ENCODE results near the gene EIF3I. TPM values are rescaled to one million over a fixed set of nuclear protein-coding genes. Genes with fewer than 3 reads are reported as not detected.
A peak's percentile ranks its signal among the peaks of the same experiment; 100 is the strongest.

The EIF3I gene
- total and polyA plus RNA-seq, 12 donors = 90.3 to 342 (median 106) TPM

DNA sequence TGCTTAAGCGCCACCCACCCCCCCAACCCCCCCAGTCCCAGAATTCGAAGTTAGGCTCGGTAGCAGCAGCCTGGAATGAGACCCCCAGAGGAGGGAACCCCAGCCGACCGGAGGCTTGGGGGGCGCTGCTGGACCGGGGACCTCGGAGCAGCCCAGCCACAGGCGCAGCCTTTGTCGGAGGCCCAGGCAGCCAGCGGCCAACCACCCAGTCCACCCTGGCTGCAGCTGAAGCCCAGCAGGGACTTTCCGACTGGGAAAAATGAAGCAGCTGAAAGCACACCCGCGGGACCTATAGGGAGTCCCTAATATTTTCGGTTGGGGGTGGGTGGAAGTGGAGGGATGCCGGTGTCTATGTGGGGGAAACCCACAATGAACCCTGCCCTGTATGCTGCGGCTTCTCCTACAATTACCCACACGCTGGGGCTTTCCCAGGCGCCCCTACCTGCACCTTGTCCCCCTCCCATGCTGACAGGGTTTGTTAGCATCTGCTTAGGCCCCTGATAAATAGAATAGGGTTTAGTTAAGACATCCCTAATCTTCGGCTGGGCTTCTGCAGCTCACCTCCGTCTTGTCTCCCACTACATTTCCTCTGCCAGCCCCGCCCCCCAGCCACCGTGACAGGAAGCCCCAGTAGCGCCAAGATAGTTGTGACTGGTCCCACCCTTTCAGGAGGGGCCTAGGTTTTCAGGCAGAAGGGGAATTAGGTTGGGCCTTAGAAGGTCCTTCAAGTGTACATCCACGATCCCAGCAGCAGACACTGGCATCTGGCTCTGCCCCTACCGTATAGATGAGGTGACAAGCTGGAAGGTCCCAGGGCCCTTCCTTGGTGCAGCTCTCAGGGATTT is 21.0 kb upstream of the EIF3I start:
- Histone ChIP-seq H3K4me3 (peak overlapping the region; percentile 47 to 75 (median 62)), H3K9me3 (no peaks in the 10 kb centered on the region), H3K27me3 (no peaks in the 10 kb centered on the region), H3K4me1 (peaks cover 18 to 58% (median 47%) of the 10 kb centered on the region in 9 donors), H3K36me3 (peaks cover 0 to 30% (median 8%) of the 10 kb centered on the region in 9 donors), H3K27ac (peak overlapping the region in 9 of 10 donors; percentile 81 to 93 (median 86))
- ATAC-seq = peak; percentile 37 to 71 (median 62)
- peak; percentile 70 to 86 for DNase-seq
- peak in 3 of 9 donors; percentile 6 to 34 (median 32) for TF ChIP-seq CTCF (IDR thresholded peaks at IDR 0.05)
- WGBS, 2 donors = 1% methylated on average over 26 of the region's 26 CpGs
- intact Hi-C loops (cut with DNase I) = no loop called here

DNA sequence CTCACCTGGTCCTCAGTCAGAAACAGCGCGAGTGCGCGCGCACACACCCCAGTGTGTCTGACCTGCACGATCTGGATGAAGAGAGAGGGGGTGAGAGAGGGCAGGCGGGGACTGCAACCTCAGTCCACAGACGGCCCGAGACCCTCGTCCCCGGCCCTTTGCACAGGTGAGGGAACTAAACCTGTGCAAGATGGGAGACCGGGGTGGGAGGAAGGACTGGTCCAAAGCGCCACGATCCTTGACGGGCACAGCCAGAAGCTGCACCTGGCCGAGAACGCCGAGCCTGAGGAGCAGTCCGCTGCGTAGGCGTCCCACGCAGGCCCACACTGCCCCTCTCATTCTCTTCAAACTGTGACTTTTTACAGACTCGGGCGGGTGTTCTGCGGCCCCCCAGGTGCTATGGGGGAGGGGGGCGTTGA is 17.3 kb upstream of the EIF3I start:
- Histone ChIP-seq H3K9me3 (no peaks in the 10 kb centered on the region), H3K4me3 (peak overlapping the region; percentile 53 to 76 (median 72)), H3K27me3 (no peaks in the 10 kb centered on the region), H3K27ac (peak overlapping the region in 8 of 10 donors; percentile 2 to 81 (median 49)), H3K4me1 (peaks cover 9 to 44% (median 37%) of the 10 kb centered on the region in 9 donors), H3K36me3 (peaks cover 0 to 6% (median 0%) of the 10 kb centered on the region in 9 donors)
- intact Hi-C loops (cut with DNase I) = no loop called here
- DNase-seq = no peak
- WGBS, 2 donors = 33% methylated on average over 26 of the region's 26 CpGs
- no peak for TF ChIP-seq CTCF (IDR thresholded peaks at IDR 0.05)
- no peak for ATAC-seq

GRCh38 chr1:32205401-32206370 is 16.5 kb upstream of the EIF3I start, which contains the start of gene IQCC:
TSS of gene IQCC (plus strand) at chr1:32205671. CDS start at chr1:32205682, 11 bp downstream.
- Histone ChIP-seq H3K4me1 (peaks cover 8 to 41% (median 32%) of the 10 kb centered on the region in 9 donors), H3K4me3 (peak within 1 kb of the TSS; percentile 53 to 76 (median 72)), H3K27me3 (no peaks in the 10 kb centered on the region), H3K36me3 (peaks cover 0 to 6% (median 0%) of the 10 kb centered on the region in 9 donors), H3K9me3 (no peaks in the 10 kb centered on the region), H3K27ac (peak within 1 kb of the TSS in 8 of 10 donors; percentile 2 to 81 (median 49))
- no peak for TF ChIP-seq CTCF (IDR thresholded peaks at IDR 0.05)
- ATAC-seq (peak; percentile 71 to 84 (median 79)), DNase-seq (peak; percentile 84 to 88)
- 1 to 2% methylated on average over 77 of the region's 77 CpGs for WGBS, 2 donors
- intact Hi-C loops (cut with DNase I) = no loop called here

DNA sequence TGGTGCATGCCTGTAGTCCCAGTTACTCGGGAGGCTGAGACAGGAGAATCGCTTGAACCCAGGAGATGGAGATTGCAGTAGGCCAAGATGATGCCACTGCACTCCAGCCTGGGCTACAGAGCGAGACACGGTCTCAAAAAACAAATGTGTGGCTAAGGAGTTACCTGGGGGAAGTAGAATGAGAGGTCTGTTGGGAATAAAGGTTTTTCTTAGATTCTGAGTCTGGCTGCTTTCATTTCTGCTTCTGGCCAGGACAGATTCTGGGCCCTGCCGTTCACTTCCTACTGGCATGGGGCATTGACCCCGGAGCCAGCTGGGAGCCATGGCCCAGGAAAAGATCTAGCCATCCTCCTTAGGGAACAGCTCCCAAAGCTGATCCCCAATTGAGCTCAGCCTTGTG is 13.7 kb upstream of the EIF3I start:
- DNase-seq (no peak), ATAC-seq (no peak)
- Histone ChIP-seq H3K27ac (no peak overlapping the region), H3K9me3 (no peaks in the 10 kb centered on the region), H3K4me1 (peaks cover 6 to 24% (median 17%) of the 10 kb centered on the region in 9 donors), H3K36me3 (peaks cover 0 to 16% (median 0%) of the 10 kb centered on the region in 9 donors), H3K4me3 (no peak overlapping the region), H3K27me3 (no peaks in the 10 kb centered on the region)
- no peak for TF ChIP-seq CTCF (IDR thresholded peaks at IDR 0.05)
- WGBS, 2 donors = 87 to 89% methylated on average over 6 of the region's 6 CpGs
- intact Hi-C loops (cut with DNase I) = no loop called here
